ENCODE data around the gene REXO1.

The REXO1 gene

DNA sequence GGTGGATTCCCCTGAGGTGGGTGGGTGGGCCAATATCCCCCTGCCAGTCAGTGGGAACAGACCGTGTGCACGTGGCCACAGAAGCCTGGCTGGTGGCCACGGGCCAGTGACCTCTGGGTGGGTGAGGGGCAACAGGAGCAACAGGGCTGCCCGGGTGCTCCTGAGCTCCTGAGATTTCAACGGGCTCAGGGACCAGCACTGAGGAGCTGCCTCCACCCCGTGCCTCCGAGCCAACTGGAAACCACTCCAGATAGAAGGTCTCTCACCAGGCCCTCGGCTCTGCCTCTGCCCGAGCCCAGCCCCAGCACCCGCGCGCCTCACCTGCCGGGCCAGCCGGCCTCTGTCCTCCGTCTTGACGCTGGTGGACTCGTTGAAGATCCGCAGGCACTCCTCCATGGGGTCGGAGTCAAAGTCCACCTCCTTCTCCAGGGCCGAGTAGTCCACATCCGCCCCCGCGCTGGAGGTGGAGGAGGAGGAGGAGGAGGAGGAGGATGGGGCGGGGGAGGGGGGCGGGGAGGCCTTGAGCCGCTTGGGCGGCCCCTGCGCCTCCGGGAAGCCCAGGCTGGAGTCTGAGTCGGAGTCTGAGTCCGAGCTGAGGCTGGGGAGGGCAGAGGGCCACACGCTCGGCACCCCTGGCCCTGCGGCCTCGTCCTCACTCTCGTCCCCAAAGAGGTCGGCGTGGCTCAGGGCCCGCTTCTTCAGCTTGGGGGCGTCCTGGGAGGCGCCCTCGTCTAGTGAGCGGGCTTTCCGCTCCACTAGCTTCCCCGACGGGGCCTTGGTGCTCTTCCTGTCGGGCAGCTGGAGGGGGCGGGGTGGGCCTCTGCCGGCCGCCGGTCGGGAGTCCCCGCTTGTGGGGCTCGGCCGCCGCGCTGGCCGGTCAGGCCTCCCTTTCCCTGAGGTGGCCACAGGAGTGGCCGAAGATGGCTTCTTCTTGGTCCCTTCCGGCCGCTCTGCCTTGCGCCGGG, 21.4 kb downstream of the REXO1 start:
- DNase-seq, result no peak

- DNase-seq, result peak; percentile 56
Observed at GRCh38 chr19:1825909-1826556, 22.2 kb downstream of the REXO1 start.

DNA sequence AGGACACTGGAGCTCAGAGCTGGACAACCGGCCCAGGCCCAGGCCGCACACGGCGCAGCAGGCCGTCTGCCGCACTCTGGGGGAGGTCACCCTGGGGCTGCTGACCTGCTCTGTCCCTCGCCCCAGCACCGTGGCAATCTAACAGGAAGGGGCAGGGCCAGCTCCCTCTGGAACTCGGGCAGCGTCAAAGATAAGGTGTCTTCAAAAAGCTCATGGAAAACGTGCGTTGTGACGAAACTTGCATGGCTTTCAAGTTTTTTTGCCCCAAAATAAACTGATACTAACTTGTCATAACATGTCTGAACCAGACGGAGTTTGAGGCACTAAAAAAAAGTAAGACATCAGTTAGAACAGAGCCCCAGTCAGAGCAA, 24.0 kb downstream of the REXO1 start:
- DNase-seq, result no peak

DNA sequence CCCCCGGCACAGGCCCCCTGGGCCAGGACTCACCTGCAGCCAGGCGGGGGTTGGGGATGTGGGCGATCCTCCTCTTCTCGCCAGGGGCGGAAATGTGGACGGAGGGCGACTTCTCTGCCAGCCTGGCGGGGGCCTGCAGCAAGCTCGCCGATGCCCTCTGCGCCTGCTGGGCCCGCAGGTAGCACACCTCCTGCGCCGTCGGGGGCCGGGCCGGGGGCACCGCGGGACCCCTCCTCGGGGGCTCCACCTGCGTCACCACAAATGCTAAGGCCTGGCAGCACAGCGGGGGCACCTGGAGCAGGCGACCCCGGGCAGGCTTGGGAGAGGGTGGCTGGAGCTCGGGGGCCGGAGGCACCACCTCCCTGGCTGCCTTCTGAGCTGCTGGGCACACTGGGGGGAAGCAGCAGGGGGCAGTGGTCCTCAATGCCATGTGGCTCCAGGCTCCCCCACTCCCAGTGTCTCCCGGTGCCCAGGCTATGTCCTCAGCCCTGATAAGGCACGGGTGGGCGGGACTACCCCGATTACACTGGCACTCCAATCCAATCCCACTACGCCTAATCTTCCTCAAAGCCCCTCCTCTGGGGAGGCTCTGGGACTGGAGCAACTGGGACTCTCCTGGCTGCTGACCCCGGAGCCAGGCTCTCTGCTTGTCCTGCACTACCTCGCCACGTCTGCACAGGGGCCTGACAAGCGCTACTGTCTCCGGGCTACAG, 24.6 kb downstream of the REXO1 start:
- DNase-seq, result no peak

GRCh38 chr19:1823020-1823419, 25.3 kb downstream of the REXO1 start:
- no peak for DNase-seq

DNA sequence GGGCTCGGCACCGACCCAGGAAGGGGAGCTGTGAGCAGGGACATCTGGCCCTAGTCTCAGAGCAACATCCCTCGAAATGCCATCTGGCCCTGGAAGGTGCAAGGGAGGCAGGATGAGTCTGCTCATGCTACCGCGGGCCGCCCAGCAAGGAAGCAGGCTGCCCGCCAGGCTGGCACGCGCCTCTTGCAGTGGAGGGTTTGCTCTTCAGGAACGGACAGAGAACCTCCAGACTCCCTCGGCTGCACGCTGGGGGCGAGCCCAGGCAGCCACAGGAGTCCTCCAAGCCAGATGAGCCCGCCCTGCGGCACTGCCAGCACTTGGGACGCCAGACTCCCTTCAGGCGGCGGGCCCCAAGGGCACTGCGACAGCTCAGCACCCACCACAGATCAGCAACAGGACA, 26.1 kb downstream of the REXO1 start:
- no peak for DNase-seq

- DNase-seq, result no peak
Observed at GRCh38 chr19:1819341-1820255, 28.7 kb downstream of the REXO1 start.

- no peak for DNase-seq
Observed at GRCh38 chr19:1818549-1819195, 29.6 kb downstream of the REXO1 start.

DNA sequence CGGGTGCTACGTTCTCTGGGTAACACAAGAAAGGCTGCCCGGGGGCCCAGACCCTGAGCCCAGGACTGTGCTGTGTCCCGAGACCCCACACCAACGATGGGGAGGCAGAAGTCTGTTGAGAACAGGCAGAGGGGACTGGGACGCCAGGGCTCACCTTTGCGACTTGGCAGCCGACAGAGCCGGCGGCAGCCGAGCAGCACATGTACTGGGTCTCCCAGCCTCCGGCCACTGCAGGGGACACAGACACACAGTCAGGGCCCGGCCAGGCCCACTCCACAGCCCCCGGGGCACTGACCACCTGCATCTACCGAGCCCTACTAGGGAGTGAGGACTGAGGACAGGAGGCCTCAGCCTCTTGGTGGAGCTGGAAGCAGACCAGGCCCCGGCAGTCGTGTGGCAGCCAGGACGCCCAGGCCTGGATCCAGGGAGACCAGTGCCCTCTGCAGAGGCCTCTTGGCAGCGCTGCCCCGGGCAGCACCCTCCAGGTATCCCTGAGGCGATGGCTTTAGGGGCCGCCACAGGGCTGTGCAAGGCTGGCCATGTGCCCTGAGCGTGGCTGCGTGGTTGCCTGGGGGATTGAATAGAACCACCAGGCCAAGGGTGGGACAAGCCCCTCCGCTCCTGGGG, 30.6 kb downstream of the REXO1 start:
- DNase-seq, result no peak

DNA sequence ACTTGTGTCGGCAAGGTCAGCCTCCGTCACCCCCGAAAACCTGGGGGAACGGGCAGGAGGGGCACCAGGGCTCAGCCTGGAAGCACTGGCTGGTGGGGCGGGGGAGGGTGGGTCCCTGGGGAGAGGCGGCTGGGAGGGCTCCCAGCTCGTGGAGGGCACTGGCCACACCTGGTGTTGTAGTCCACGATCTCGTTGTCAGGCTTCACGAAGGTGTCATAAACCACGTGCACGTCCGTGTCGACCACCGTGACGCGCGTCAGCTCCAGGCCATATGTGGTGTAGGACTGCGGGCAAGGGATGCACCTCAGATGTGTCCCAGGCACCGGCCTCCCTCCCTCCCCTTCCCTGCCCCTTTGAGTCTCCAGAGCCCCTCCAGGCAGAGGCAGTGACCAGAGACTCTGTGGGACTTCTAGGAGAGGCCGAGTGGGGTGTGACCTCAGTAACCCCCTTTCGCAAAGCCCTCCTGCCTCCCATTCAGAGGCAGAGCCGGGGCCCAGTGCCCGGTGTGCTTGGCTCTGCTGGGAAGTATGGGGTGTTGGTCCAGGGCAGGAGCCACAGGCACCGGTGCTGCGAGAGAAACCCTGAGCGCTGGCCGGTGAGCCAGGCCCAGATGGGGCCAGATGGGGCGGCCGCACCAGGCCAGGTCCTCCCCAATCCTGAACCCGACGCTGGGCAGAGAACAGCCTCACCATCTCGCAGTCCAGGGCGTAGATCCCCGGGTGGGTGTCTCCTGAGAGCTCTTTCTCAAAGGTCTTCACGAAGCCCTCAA, 31.6 kb downstream of the REXO1 start:
- no peak for DNase-seq

- no peak for DNase-seq
Observed at GRCh38 chr19:1815605-1816529, 32.4 kb downstream of the REXO1 start.

DNA sequence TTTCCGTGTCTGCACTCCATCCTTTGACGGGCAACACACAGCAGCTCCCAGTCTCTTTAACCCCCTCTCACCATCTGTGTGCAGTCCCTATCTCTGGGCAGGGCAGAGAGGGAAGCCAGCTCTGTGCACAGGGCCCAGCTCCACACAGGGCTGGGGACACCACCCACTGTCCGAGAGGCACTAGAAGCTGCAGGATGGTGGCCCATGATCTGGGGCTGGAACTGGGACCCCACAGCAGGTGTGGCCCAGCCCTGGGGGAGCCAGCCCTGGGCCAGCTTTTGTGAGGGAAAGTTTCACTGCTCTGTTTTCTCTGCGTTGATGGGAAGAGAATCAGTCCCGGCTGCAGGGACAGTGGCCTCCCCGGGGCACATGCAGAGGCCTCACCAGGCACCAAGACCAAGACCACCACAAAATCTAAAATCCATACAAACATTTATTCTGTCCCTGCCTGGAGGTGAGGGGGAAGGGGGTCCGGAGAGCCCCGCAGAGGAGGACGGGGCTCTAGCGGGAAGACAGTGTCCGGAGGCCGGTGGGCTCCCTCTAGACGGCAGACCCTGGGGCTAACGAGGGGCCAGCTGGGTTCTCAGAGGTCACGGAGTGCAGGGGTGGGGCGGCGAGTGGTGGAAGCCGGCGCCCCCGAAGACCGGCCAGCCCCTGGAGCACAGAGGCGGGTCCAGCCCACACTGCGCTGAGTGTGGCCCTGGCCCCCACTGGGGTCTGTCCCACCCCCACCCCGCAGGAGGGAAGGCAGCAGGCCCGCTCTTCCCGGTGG, 33.3 kb downstream of the REXO1 start:
- DNase-seq, result no peak

GRCh38 chr19:1814391-1814790, 33.9 kb downstream of the REXO1 start:
- DNase-seq, result no peak

GRCh38 chr19:1813192-1814182, 34.8 kb downstream of the REXO1 start:
- no peak for DNase-seq

- DNase-seq, result peak; percentile 98
Observed at GRCh38 chr19:1812426-1813191, 35.7 kb downstream of the REXO1 start.

GRCh38 chr19:1811942-1812425, 36.3 kb downstream of the REXO1 start, which contains the start of gene ATP8B3:
ATP8B3 (minus strand) TSS chr19:1812276; CDS start chr19:1811736, 540 bp downstream.
- DNase-seq, result no peak

All from inflammatory macrophage treated with lipopolysaccharide for 4 hours (primary cell).